GM19455 (cell line): Measurements from ENCODE around the gene NUTM2B.
"Not testable (repeated sequence)": the region's sequence is repeated elsewhere in the genome, so short reads cannot be mapped to it uniquely, and the experiment has no call there.

ENCODE experiments used
- ATAC-seq: cut with Tn5 transposase; IDR thresholded peaks from one replicate; pipeline ENCODE4 v1.9.1; 2021; ENCODE audit not compliant: unreplicated experiment

Gene NUTM2B, protein sequence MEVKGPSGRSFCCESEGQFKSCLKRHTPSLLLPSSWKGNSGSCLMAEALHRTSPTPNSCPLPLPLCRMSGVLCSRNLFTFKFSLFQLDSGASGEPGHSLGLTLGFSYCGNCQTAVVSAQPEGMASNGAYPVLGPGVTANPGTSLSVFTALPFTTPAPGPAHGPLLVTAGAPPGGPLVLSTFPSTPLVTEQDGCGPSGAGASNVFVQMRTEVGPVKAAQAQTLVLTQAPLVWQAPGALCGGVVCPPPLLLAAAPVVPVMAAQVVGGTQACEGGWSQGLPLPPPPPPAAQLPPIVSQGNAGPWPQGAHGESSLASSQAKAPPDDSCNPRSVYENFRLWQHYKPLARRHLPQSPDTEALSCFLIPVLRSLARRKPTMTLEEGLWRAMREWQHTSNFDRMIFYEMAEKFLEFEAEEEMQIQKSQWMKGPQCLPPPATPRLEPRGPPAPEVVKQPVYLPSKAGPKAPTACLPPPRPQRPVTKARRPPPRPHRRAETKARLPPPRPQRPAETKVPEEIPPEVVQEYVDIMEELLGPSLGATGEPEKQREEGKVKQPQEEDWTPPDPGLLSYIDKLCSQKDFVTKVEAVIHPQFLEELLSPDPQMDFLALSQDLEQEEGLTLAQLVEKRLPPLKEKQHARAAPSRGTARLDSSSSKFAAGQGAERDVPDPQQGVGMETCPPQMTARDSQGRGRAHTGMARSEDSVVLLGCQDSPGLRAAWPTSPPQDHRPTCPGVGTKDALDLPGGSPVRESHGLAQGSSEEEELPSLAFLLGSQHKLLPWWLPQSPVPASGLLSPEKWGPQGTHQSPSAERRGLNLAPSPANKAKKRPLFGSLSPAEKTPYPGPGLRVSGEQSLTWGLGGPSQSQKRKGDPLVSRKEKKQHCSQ

DNA sequence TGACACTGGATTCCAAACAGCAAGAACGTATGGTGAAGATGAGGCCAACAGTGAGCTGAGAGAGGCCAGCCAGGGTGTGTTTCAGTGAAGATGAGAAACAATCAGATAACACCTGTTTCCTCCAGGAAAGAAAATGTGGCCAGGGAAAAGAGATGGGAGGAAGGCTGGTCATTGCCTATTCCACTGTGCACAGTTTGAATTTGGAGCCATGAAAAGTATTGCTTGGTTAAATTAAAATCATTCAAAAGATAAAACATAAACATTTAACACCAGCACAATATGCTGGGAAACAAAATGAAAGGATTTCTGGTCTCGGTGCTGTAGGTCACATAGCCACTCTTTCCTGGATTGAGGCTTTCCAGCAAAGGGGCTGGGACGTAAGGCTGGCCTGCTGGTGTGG is at the start of gene NUTM2B:
TSS of gene NUTM2B (plus strand) at position 301 of the 400 bp plus-strand sequence. CDS start 383 bp downstream, outside the sequence.
- not testable (repeated sequence) for ATAC-seq

DNA sequence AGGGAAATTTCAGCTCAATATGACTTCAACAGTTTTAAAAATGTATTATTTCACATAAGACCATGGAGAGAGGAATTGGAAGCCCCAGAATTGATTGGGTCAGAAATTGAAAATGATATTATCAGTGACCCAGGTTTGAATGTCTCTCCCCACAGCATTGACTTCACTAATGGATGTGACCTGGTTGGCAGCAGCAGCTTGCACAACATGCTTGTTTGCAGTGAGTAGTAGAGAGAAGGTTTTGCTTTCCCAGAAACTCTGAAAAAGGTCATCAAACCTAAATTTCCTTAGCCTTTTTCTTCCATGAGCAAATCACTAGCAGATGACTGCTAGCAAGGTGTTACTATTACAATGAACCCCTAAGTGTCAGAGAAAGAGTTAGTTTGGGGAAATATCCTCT is 39.7 kb upstream of the NUTM2B start:
- ATAC-seq, result not testable (repeated sequence)

DNA sequence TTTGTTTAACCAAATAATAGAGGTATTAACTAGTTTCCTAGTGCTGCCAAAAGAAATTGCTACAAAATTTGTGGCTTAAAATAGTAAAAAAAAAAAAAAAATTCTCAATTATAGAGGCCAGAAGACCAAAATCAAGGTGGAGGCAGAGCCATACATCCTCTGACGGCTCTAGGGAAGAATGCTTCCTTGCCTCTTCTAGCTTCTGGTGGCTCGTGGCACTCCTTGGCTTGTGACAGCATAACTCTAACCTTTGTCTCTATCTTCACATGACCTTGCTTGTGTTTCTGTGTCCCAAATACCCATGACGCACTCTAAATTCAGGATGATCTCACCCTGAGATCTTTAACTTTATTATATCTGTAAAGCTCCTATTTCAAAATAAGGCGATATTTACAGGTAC is 38.3 kb upstream of the NUTM2B start:
- ATAC-seq, result not testable (repeated sequence)

DNA sequence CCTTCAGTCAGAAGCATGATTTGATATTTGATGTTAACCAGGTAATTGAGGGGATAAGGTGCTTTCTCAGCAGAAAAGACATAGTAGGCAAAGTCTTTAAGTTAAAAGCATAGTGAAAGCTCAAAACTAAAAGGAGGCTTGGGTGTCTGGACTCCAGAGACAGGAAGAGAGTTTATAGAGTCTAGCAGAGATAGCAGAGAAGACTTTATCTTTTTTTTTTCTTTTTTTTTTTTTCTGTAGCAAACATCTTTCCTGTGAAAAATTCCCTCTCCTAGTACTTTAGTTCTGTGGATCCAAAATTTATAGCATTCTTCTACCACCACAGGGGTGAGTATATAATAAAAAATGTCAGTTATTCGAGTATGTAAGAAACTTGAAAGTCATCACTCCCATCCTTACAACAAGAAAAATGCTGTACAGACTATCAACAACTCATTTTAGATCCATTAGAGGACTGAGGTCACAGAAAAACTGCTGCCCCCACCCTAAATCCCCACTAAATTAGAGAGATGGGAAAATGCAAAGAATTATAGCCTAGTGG is 33.7 kb upstream of the NUTM2B start:
- ATAC-seq, result not testable (repeated sequence)

DNA sequence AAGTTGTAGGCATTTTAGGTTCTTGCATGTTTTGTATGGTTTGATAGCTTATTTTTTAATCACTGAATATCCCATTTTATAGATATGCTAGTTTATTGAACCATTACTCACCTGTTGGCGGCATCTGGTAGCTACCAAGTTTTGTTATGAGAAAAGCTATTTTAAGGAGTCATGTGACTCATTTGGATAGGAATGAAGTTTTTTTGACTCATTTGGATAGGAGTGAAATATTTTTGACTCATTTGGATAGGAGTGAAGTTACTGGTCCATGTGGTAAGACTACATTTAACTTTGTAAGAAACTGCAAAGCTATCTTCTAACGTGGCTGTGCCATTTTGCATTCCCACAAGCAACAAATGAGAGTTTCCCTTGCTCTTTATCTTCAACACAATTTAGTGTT is 28.1 kb upstream of the NUTM2B start:
- not testable (repeated sequence) for ATAC-seq

DNA sequence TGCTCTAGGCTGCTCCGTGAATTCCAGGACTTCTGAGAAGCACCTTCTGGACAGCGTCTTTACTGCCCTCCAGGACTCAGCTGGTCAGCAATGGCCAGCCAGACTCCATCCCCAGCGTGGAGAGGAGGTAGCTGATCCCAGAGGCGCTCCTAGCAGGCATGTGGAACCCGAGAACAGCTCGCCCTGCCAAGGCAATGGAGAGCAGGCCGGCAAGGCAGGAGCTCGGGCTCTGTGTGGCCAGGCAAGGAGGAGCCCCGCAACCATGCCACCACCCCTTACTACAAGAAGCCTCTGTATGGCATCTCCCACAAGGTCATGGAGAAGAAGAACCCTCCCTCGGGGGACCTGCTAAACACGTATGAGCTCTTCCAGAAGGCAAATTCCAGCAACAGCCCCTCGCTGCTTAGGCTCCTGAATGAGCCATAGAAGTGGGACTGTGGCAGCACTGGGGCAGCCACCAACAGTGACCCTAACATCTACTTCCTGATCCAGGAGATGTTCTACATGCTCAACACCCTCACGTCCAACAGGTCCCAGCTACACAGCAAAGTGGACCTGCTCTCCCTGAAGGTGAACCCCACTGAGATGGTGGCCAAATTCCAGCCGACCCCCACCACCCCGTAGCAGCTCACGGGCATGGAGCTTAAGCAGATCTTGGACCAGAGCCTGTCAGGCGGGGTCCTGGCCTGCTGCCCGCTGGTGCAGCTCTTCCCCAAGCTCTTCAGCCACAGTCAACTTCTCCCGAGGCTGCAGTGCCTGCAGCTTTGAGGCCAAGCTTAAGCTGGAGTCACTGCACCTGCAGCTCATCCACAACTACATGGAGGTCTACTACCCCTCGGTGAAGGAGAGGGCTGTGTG is 19.8 kb upstream of the NUTM2B start:
- ATAC-seq, result not testable (repeated sequence)

DNA sequence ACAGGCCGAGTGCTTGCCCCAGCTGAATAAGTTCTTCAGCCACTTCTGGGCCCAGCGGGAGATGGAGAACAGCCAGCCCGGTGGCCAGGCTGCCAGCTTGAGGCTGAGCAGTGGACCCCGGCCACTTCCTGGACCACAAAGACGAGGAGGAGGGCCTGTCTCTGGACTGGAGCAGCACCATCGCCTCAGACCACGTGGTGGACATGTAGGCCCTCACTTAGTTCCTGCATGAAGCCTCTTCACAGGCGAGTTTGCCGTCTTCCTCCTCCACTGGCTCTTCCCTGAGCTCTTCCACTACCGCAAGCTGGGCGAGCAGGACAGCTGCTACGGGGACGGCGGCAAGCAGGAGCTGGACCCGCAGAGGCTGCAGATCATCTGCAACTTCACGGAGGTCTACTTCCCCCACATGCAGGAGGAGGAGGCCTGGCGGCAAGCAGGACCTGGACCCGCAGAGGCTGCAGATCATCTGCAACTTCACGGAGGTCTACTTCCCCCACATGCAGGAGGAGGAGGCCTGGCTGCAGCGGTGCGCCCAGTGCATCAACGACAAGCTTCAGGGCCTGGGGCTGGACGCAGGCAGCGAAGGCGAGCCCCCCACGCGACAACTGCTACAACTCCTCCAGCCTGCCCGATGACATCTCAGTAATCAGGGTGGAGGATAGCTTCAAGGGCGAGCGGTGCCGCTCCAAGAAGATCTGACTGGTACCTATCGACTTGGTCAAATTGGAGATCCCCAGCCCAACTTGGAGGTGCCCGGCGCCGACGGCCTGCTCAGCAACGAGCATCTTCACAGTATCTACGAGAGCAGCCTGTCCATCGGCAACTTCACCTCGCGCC is 18.9 kb upstream of the NUTM2B start:
- ATAC-seq, result not testable (repeated sequence)

DNA sequence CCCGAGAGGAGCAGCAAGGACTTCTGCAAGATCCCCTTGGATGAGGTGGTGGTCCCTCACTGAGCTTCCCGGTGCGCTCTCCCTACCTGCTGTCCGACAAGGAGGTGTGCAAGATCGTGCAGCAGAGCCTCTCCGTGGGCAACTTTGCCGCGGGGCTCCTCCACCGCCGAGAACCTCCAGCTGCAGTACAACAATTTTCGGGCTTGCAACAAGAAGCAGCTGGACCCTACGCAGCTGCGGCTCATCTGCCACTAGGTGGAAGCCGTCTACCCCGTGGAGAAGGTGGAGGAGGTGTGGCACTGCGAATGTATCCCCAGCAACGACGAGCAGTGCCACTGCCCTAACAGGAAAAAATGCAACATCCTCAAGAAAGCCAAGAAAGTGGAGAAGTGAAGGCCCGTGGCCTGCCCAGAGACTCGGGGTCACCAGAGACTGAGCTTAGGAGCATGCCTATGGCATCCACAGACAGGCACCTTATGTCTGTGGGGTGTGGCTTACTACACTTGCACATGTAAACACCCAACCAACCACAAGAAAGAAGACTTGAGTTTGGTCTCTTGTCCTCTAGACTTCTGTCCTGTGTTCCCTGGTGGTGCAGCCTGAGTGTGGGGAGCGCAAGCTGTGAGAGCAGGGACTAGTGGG is 17.9 kb upstream of the NUTM2B start:
- peak; percentile 93 for ATAC-seq

DNA sequence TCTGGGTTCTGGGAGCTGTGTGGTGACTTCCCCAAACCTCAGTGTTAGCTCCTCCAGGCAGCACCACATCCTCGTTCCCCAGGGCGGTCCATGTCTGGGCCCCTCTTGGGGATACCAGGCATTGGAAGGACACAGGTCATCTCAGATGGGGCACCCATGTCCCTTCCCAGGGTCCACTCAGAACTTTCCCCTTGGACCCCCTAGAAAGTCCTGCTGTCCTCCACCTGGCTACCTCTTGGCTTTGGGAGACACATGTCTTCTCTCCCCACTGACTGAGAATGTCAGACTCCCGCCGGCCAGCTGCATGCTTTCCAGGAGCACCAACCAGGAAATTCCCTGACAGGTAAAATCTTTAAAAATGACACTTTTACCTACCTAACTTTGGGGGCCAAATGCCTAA is 16.4 kb upstream of the NUTM2B start:
- not testable (repeated sequence) for ATAC-seq

DNA sequence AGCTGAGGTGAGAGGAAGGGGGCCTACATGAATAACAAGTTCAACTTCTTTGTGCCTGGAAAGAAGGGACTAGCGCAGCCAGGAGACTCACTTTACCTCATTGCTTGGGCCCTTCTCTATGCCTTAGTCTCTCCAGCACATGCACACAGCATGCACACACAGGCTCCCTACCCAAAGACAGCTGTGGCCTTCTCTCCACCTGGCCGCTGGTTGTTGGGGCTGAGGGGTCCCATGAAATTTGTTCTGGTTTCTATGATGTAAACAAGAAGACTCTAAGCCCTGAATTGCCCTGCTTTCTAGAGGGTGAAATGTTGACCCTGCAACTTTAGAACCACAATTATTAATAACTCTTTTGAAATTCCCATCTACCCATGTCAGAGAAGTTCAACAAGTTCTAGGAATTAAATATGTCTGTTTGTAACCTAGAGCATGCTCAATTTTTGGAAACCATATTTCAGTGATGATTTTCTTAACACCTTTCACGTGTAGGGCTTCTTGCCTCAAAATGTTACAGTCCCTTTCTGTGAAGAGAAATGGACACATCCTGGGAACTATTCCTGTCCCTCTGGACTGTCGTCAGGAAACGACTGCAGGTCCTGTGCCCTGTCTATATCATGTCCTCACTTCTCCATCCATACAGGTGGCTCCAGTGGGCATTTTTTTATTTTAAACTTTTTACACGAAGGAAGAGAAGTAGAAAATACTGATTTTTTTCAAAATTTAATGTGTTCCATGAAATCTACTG is 15.4 kb upstream of the NUTM2B start:
- not testable (repeated sequence) for ATAC-seq

DNA sequence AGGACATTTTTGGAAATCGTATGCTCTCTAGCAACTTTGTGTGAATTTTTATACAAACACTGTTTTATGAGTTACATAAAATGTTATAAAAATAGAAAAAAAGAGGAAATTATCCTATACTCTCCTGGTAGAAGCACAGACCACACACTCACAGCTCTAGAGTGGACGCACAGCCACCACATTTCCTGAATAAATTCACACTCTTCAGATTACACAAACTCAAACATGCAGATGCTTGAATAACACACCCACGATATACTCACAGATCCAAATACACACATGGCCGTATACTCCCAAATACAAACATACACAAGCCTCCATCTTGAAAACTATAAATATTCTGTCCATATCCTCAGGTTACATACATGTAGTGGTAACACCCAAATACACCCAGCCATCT is 14.2 kb upstream of the NUTM2B start:
- not testable (repeated sequence) for ATAC-seq

DNA sequence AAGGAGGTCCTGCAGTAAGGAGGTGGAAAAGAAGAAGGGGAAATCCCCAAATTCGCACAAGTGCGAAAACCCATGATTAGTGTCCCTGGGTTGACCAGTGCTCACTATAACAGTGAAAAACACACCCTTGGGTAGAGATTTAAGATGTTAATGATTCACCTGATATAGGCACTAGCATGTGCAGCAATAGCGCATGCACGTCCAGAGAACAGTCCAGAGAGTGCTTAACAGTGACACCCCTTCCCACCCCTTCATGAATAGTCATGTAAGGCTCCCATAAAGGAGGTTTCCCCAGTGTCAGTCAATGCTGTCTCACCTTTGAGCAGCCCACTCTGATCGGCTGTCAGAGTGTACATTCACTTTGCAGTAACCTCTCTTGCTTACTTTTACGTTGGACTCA is 6.4 kb upstream of the NUTM2B start:
- ATAC-seq, result not testable (repeated sequence)

DNA sequence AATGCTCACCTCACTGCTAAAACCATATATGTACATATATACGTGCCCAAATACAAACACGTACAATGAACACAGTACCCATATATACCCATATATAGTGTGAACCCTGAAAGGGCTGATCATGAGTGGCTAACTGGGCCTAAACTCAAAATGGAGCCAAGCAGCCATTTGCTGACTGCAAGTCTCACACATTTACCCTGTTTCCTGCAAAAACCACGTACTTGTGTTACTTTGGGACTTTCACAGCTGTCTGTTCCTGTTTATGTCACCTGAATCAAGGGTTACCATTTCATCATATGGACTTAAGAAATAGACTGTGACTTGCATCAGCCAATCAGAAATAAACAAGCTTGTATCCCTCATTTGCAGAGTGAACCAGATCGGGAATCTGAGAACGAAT is 5.9 kb upstream of the NUTM2B start:
- ATAC-seq, result not testable (repeated sequence)

DNA sequence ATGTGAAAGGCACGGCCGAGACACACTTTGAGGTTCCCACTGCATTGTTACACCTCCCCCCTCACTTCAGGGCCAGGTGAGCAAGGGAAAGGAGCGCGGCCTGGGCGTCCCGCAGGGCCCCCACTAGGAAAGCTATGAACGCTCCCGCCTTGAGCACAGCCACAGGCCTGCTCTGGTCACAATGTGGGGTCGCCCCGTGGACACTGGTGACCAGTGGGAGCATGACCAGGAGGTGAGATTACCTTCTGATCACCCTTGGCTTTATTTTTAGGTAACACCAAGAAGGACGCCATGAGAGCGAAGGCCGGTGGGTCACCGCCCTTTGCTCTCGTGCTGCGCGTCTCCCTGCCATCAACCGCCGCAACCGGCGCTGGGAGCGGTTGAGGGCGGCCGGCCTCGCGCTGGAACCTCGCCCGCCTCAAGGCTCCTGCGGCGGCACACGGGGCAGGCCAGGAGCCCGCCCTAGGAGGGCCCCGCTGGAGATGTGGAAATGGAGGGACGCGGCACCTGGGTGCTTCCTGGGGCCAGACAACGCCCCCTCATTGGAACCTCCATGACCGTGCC is 2.6 kb upstream of the NUTM2B start:
- not testable (repeated sequence) for ATAC-seq

DNA sequence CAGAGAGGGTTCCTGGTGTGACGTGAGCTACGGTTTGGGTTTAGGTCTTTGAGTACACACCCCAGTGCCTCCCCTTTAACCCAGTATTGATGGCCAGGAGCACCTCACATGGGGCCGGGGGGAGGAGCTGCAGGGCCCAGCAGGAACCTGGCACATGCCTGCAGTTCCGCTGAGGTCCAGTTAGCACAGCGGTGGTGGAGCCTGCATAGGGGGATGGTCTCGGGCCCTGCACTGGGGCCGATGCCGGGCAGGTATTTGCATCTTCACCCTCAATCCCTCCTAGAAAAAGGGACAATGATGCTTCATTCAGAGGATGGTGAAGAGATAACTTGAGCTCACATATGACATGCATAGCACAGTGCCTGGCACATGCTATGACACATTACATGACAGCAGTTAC is 4.0 kb downstream of the NUTM2B start:
- not testable (repeated sequence) for ATAC-seq

DNA sequence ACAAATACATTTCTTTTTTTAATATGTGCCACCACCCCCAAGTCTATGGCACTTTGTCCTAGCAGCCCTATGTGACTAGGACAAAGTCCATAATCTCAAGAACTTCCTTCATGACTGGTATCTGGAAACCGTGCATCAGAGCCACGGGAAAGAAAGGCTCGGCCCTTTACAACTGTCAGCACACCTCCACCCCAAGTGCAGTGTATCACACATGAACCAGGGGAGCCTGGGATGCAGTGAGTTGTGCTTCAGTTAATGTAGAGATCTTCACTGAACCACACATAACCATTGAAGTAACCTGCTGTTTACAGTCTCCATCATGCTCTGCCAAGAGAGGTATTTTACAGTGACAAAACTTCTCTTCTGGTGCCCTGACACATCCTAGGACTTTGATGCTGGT is 11.9 kb downstream of the NUTM2B start:
- ATAC-seq, result not testable (repeated sequence)

DNA sequence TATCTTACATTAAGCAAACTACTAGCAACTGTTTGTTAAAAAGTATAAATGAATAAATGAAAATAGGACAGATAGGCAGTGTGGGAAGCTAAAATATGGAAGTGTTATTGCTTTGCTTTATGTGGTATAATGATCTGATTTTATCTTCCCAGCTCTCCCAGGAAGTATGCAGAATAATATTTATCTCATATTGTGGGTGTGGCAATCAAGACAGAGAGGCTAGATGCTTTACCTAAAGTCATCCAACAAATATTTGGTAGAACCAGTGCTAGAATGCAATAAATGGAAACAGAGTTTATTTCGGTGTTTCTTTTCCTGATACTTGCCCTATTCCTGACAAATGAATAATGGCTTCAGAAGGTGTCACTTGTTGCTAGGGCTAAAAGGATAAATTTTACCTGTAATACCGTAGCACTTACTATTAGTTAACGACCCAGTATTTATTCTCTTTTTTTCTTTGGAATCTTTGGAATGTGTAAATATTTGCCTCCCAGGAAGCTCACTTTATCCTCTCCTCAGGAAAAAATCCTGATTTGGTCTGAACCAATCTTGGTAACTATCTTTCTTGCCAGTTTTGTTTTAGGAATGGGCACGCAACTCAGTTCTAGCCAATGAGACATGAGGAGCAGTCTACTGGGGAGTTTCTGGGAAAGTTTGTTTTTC is 14.0 kb downstream of the NUTM2B start:
- ATAC-seq, result not testable (repeated sequence)

DNA sequence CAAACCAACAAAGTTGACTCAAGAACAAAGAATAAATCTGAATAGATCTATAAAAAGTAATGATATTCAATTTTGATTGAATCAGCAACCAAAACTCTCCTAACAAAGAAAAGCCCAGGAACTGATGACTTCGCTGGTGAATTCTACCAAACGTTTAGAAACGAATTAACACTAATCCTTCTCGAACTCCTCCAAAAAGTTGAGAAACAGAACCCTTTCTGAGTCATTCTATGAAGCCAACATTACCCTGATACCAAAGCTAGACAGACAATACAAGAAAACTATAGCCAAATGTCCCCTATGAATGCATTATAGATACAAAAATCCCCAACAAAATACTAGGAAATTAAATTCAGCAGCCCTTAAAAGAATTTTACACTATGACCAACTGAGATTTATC is 17.0 kb downstream of the NUTM2B start:
- not testable (repeated sequence) for ATAC-seq
